HG03280 (cell line): Measurements from ENCODE around the gene AGFG1.
"Not testable (repeated sequence)": the region's sequence is repeated elsewhere in the genome, so short reads cannot be mapped to it uniquely, and the experiment has no call there.

Experiments used
- ATAC-seq: cut with Tn5 transposase; IDR thresholded peaks from one replicate; pipeline ENCODE4 v1.9.1; 2021; ENCODE audit warnings: mild to moderate bottlenecking, moderate library complexity; ENCODE audit not compliant: unreplicated experiment

The AGFG1 gene

GRCh38 chr2:227497158-227497557 lies 25.2 kb downstream of the AGFG1 start:
- no peak for ATAC-seq

GRCh38 chr2:227499627-227500300 lies 27.8 kb downstream of the AGFG1 start:
- no peak for ATAC-seq

GRCh38 chr2:227500301-227500630 lies 28.3 kb downstream of the AGFG1 start:
- no peak for ATAC-seq

GRCh38 chr2:227503433-227504406 lies 31.8 kb downstream of the AGFG1 start:
- no peak for ATAC-seq

GRCh38 chr2:227504700-227505099 lies 32.7 kb downstream of the AGFG1 start:
- no peak for ATAC-seq

GRCh38 chr2:227506456-227506855 lies 34.5 kb downstream of the AGFG1 start:
- ATAC-seq, result no peak

- no peak for ATAC-seq
These were observed 36.0 kb downstream of the AGFG1 start for GRCh38 chr2:227507963-227508362.

GRCh38 chr2:227509076-227509475 lies 37.1 kb downstream of the AGFG1 start:
- ATAC-seq, result no peak

GRCh38 chr2:227509824-227510619 lies 38.1 kb downstream of the AGFG1 start:
- no peak for ATAC-seq

GRCh38 chr2:227510620-227510958 lies 38.6 kb downstream of the AGFG1 start:
- ATAC-seq, result no peak

- ATAC-seq, result no peak
These were observed 39.4 kb downstream of the AGFG1 start for GRCh38 chr2:227511239-227511930.

GRCh38 chr2:227511955-227512354 lies 40.0 kb downstream of the AGFG1 start:
- no peak for ATAC-seq

- no peak for ATAC-seq
These were observed 41.2 kb downstream of the AGFG1 start for GRCh38 chr2:227513113-227513512.

GRCh38 chr2:227515742-227516141 lies 43.8 kb downstream of the AGFG1 start:
- no peak for ATAC-seq

GRCh38 chr2:227517724-227518123 lies 45.8 kb downstream of the AGFG1 start:
- ATAC-seq, result no peak

- not testable (repeated sequence) for ATAC-seq
These were observed 46.4 kb downstream of the AGFG1 start for GRCh38 chr2:227518278-227518865.

- ATAC-seq, result not testable (repeated sequence)
These were observed 49.2 kb downstream of the AGFG1 start for GRCh38 chr2:227521178-227521577.

- ATAC-seq, result no peak
These were observed 52.7 kb downstream of the AGFG1 start for GRCh38 chr2:227524665-227525064.

- ATAC-seq, result no peak
These were observed 55.4 kb downstream of the AGFG1 start for GRCh38 chr2:227527351-227527750.

GRCh38 chr2:227528803-227529202 lies 56.8 kb downstream of the AGFG1 start:
- ATAC-seq, result no peak
